ENCODE results near the gene HLA-DQB2.

GRCh38 chr6:32761072-32761471 is 2.3 kb downstream of the HLA-DQB2 start:
- TF ChIP-seq GATA1 (IDR thresholded peaks at IDR 0.05; ENCODE audit: low read depth, low read length): no peak
- no peak for TF ChIP-seq POLR2A (IDR thresholded peaks at IDR 0.05; ENCODE audit: low read length)

Data from erythroblast (primary cell).